H1 (cell line): ENCODE data around the gene TMCC1. TPM values are rescaled to one million over a fixed set of nuclear protein-coding genes. Genes with fewer than 3 reads are reported as not detected.
A peak's percentile ranks its signal among the peaks of the same experiment; 100 is the strongest.

Experiments used
- CTCF ChIA-PET: fragments of 300-600 bp; sonication (Branson Sonifier 250); formaldehyde crosslinking; loops from one replicate; lab custom pipeline; 2021; ENCODE audit not compliant: partially characterized antibody; lab: Charles Lee
- POLR2A ChIA-PET: fragments of 300-600 bp; sonication (Branson Sonifier 250); formaldehyde crosslinking; loops from one replicate; lab custom pipeline; 2021; ENCODE audit warnings: inconsistent platforms; ENCODE audit not compliant: partially characterized antibody; lab: Charles Lee
- DNase-seq, 2 experiments: peaks; one replicate each; pipeline versions ENCODE4 v3.0.0 to v3.0.0-alpha.2; 2010 to 2022; ENCODE audit warnings: low spot score in 2 of 2, low read depth in 1 of 2, mixed read lengths in 1 of 2
- FAIRE-seq: peaks from 2 replicates; lab custom pipeline; 2011; peaks lifted over from hg19 to GRCh38; lab: Jason Lieb, UNC
- H2AFZ ChIP-seq: 2 replicates; pipeline ENCODE4 v1.8.1; 2012; ENCODE audit warnings: low read length, inconsistent platforms
- H2AK5ac ChIP-seq: 2 replicates; pipeline ENCODE4 v1.6.1; 2013; ENCODE audit warnings: low read depth, low read length
- H2BK120ac ChIP-seq: replicated peaks from 2 replicates; pipeline ENCODE3; 2013; ENCODE audit warnings: low read depth, low read length, inconsistent platforms
- H2BK12ac ChIP-seq: 2 replicates; pipeline ENCODE4 v1.6.1; 2013; ENCODE audit warnings: low read depth, low read length
- H2BK15ac ChIP-seq: 2 replicates; pipeline ENCODE4 v1.6.1; 2013; ENCODE audit warnings: low read length
- H2BK20ac ChIP-seq: 2 replicates; pipeline ENCODE4 v1.6.1; 2013; ENCODE audit warnings: low read length
- H2BK5ac ChIP-seq: 2 replicates; pipeline ENCODE4 v1.6.1; 2013; ENCODE audit warnings: low read depth, low read length
- H3K14ac ChIP-seq: 2 replicates; pipeline ENCODE4 v1.6.1; 2013; ENCODE audit warnings: inconsistent platforms; ENCODE audit not compliant: insufficient read length
- H3K18ac ChIP-seq: 2 replicates; pipeline ENCODE4 v1.6.1; 2013; ENCODE audit warnings: low read length; ENCODE audit errors: extremely low read depth
- H3K23ac ChIP-seq: 2 replicates; pipeline ENCODE4 v1.6.1; 2013; ENCODE audit warnings: inconsistent platforms; ENCODE audit not compliant: insufficient read length
- H3K23me2 ChIP-seq: 2 replicates; pipeline ENCODE4 v1.6.1; 2013; ENCODE audit warnings: low read depth, low read length
- H3K27ac ChIP-seq: 2 replicates; pipeline ENCODE4 v1.6.1; 2011; ENCODE audit warnings: low read depth, low read length, inconsistent platforms
- H3K27me3 ChIP-seq, 4 experiments: replicated peaks in 1 of 4; 1 replicate in 1 of 4; 2 replicates in 3 of 4; pipeline versions ENCODE4 v1.6.1 to v1.8.1; 2011 to 2013; ENCODE audit warnings: low read length in 3 of 4, mild to moderate bottlenecking in 3 of 4, inconsistent platforms in 2 of 4, mixed read lengths in 2 of 4, moderate library complexity in 1 of 4; ENCODE audit not compliant: control insufficient read depth in 3 of 4, insufficient read depth in 3 of 4; ENCODE audit errors: extremely low read depth in 1 of 4
- H3K36me3 ChIP-seq, 4 experiments: 2 replicates each; pipeline versions ENCODE4 v1.6.1 to v1.8.1; 2011 to 2013; ENCODE audit warnings: mild to moderate bottlenecking in 4 of 4, low read length in 3 of 4, moderate library complexity in 2 of 4, control low read depth in 1 of 4, inconsistent platforms in 1 of 4; ENCODE audit not compliant: insufficient read depth in 4 of 4, control insufficient read depth in 2 of 4
- H3K4ac ChIP-seq: replicated peaks from 2 replicates; pipeline ENCODE3; 2013; ENCODE audit warnings: low read length, low read depth, mixed read lengths, inconsistent platforms; ENCODE audit not compliant: insufficient read length
- H3K4me1 ChIP-seq, 4 experiments: replicated peaks in 1 of 4; 1 replicate in 1 of 4; 2 replicates in 3 of 4; pipeline versions ENCODE4 v1.6.1 to v1.8.1; 2011 to 2013; ENCODE audit warnings: low read length in 3 of 4, inconsistent platforms in 2 of 4, mixed read lengths in 1 of 4; ENCODE audit not compliant: insufficient read depth in 4 of 4, control insufficient read depth in 3 of 4
- H3K4me2 ChIP-seq, 2 experiments: 2 replicates each; pipeline versions ENCODE4 v1.6.1 to v1.8.1; 2011 to 2013; ENCODE audit warnings: low read depth in 2 of 2, low read length in 2 of 2, control low read depth in 1 of 2, inconsistent platforms in 1 of 2, mild to moderate bottlenecking in 1 of 2; ENCODE audit not compliant: insufficient read depth in 1 of 2
- H3K4me3 ChIP-seq, 4 experiments: fragments of 200-600, 300-600 bp in 1 of 4; sonication (generic), shearing (Covaris generic), sonication (Bioruptor Twin) in 1 of 4; 2 replicates each; pipeline versions ENCODE4 v1.5.1 to v1.8.1; 2011 to 2016; ENCODE audit warnings: low read length in 4 of 4, low read depth in 3 of 4, control low read depth in 2 of 4, inconsistent platforms in 2 of 4, mild to moderate bottlenecking in 2 of 4, mixed read lengths in 1 of 4, moderate library complexity in 1 of 4; ENCODE audit not compliant: insufficient read depth in 2 of 4; ENCODE audit errors: extremely low read depth in 1 of 4
- H3K56ac ChIP-seq: replicated peaks from 2 replicates; pipeline ENCODE3; 2013; ENCODE audit warnings: low read depth, mild to moderate bottlenecking, mixed read lengths, low read length, inconsistent platforms; ENCODE audit not compliant: insufficient read length
- H3K79me1 ChIP-seq: 2 replicates; pipeline ENCODE4 v1.6.1; 2013; ENCODE audit warnings: low read depth, low read length, control low read depth
- H3K79me2 ChIP-seq, 2 experiments: 2 replicates each; pipeline versions ENCODE4 v1.6.1 to v1.8.1; 2012 to 2013; ENCODE audit warnings: low read length in 2 of 2, mild to moderate bottlenecking in 2 of 2, inconsistent platforms in 1 of 2; ENCODE audit not compliant: insufficient read depth in 2 of 2, control insufficient read depth in 1 of 2
- H3K9ac ChIP-seq, 4 experiments: replicated peaks in 1 of 4; 1 replicate in 1 of 4; 2 replicates in 3 of 4; pipeline versions ENCODE4 v1.6.1 to v1.8.1; 2011 to 2013; ENCODE audit warnings: low read depth in 3 of 4, low read length in 3 of 4, control low read depth in 2 of 4, mild to moderate bottlenecking in 2 of 4, moderate library complexity in 2 of 4, inconsistent platforms in 1 of 4; ENCODE audit errors: extremely low read depth in 1 of 4
- H3K9me3 ChIP-seq, 2 experiments: 2 replicates each; pipeline versions ENCODE4 v1.6.1 to v1.8.1; 2012 to 2013; ENCODE audit warnings: mild to moderate bottlenecking in 2 of 2, moderate library complexity in 2 of 2, control low read depth in 1 of 2, inconsistent platforms in 1 of 2, low read depth in 1 of 2, low read length in 1 of 2, mixed read lengths in 1 of 2; ENCODE audit not compliant: insufficient read depth in 2 of 2
- H4K20me1 ChIP-seq, 2 experiments: replicated peaks in 1 of 2; 2 replicates each; pipeline versions ENCODE3 to v1.8.1; 2011 to 2013; ENCODE audit warnings: inconsistent platforms in 2 of 2, low read length in 2 of 2, mild to moderate bottlenecking in 1 of 2; ENCODE audit not compliant: insufficient read depth in 2 of 2, control insufficient read depth in 1 of 2
- H4K5ac ChIP-seq: 2 replicates; pipeline ENCODE4 v1.6.1; 2013; ENCODE audit warnings: low read length, low read depth, mixed read lengths, inconsistent platforms; ENCODE audit not compliant: insufficient read length
- H4K8ac ChIP-seq: 2 replicates; pipeline ENCODE4 v1.8.0; 2013; ENCODE audit warnings: mild to moderate bottlenecking, moderate library complexity, low read length, inconsistent platforms; ENCODE audit not compliant: insufficient read depth; ENCODE audit errors: extremely low read depth
- H4K91ac ChIP-seq: replicated peaks from 2 replicates; pipeline ENCODE3; 2013; ENCODE audit warnings: low read length, mixed read lengths, inconsistent platforms; ENCODE audit not compliant: insufficient read length
- POU5F1 ChIP-seq: IDR thresholded peaks from 2 replicates; pipeline ENCODE4 v1.6.1; 2011; ENCODE audit warnings: low read depth, mild to moderate bottlenecking, low read length, moderate library complexity
- ZNF274 ChIP-seq: IDR thresholded peaks from 2 replicates; pipeline ENCODE4 v1.7.0; 2012; ENCODE audit warnings: low read length, borderline replicate concordance; ENCODE audit errors: extremely low read depth
- WGBS, 2 experiments: shearing (Covaris generic) in 1 of 2; methylation state at CpG; one replicate each; pipeline versions ENCODE4 v1.1.6 to v1.1.7; 2013 to 2015; ENCODE audit warnings: low lambda C conversion rate in 2 of 2, mixed read lengths in 2 of 2, inconsistent platforms in 1 of 2, low coverage in 1 of 2, missing lambda C conversion rate in 1 of 2; ENCODE audit not compliant: insufficient replicate concordance in 2 of 2, insufficient coverage in 1 of 2, insufficient read length in 1 of 2; ENCODE audit errors: extremely low coverage in 1 of 2, missing lambda C conversion rate in 1 of 2; 5-methylcytosine and 5-hydroxymethylcytosine counted together
- polyA plus RNA-seq, 7 experiments: library from polyadenylated mRNA; depleted of rRNA in 3 of 7; stranded (reverse) in 5 of 7; unstranded in 2 of 7; fragments of >200 nt in 5 of 7; fragments of 200-250 nt in 2 of 7; gene quantifications; 1 replicate in 5 of 7; 2 replicates in 1 of 7; 4 replicates in 1 of 7; pipeline versions ENCODE4 v1.2.1 to v1.2.3, GENCODE V29; 2011 to 2013; ENCODE audit warnings: missing spikeins in 2 of 7, mixed read lengths in 2 of 7
- total RNA-seq: library from RNA; stranded (reverse); fragmentation: NEBNext Ultra II Directional; extraction: Animal tissue kit (Norgen Biotek cat#: 25700); gene quantifications from 2 replicates; pipeline ENCODE4 v1.2.1, GENCODE V29; 2021
- TF ChIP-seq, protein P1 (sequence below), 3 experiments: IDR thresholded peaks; 1 replicate in 2 of 3; 2 replicates in 1 of 3; pipeline versions ENCODE4 v1.5.1 to v1.6.1; 2011; ENCODE audit warnings: low read length in 3 of 3, mild to moderate bottlenecking in 3 of 3, inconsistent platforms in 2 of 3, low read depth in 1 of 3, moderate library complexity in 1 of 3; ENCODE audit not compliant: insufficient read depth in 1 of 3; ENCODE audit errors: control extremely low read depth in 1 of 3

Gene TMCC1
- total and polyA plus RNA-seq, 2 of the 8 experiments (the other 6 are each of a cell fraction or from before 2014, with no cell fraction given) = 10.4 to 27.1 TPM

DNA sequence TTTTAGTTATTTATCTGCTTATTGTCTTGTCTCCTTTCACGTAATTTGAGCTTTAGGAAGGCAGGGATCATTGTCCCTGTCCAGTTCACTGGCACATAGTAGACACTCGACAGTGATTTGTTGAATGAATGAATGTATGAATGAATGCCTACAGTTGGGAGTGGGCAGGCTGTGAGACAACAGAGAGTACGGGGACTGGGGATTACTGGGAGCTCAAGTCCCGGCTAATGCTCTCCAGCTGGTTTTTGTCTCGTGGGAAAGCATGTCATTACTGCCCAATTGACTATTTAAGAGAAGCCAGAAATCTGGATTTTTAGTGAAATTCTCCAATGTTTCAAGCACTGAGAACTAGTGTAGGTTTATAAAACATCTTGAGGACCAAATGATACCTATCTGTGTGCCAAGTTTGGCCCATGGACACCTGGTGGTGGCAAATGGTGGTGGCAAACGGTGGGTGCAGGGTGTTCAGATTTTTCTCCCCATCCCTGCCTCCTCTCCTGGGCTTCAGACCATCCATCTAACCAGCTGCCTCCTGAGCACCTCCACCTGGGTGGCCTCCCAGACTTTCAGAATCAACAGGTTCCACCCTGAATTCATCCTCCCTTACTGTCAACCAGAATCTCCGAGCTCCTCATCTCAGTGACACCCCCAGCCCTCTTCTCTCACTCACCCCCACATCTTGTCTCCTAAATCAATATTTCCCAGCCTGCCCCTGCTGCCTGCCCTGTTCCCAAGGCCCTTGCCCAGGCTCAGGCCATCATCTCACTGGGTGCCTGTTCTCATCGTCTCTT lies 44.8 kb upstream of the TMCC1 start:
- no peaks in the 10 kb centered on the region for H3K79me2 ChIP-seq
- no peak overlapping the region for H4K8ac ChIP-seq
- H2AFZ ChIP-seq = no peak overlapping the region
- TF ChIP-seq, protein P1, sequence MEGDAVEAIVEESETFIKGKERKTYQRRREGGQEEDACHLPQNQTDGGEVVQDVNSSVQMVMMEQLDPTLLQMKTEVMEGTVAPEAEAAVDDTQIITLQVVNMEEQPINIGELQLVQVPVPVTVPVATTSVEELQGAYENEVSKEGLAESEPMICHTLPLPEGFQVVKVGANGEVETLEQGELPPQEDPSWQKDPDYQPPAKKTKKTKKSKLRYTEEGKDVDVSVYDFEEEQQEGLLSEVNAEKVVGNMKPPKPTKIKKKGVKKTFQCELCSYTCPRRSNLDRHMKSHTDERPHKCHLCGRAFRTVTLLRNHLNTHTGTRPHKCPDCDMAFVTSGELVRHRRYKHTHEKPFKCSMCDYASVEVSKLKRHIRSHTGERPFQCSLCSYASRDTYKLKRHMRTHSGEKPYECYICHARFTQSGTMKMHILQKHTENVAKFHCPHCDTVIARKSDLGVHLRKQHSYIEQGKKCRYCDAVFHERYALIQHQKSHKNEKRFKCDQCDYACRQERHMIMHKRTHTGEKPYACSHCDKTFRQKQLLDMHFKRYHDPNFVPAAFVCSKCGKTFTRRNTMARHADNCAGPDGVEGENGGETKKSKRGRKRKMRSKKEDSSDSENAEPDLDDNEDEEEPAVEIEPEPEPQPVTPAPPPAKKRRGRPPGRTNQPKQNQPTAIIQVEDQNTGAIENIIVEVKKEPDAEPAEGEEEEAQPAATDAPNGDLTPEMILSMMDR (IDR thresholded peaks at IDR 0.05; ENCODE audit: control extremely low read depth in 1 of 3, insufficient read depth in 1 of 3, low read depth in 1 of 3, low read length in 3 of 3) = peak; percentile 17 to 44 (median 32); a peak in 3 of 4 replicates
- TF ChIP-seq POU5F1 = no peak
- TF ChIP-seq ZNF274 = no peak
- no peak overlapping the region for H4K5ac ChIP-seq
- no peak overlapping the region for H3K27ac ChIP-seq
- no peak overlapping the region for H3K4ac ChIP-seq
- H3K4me2 ChIP-seq = no peak overlapping the region
- no peaks in the 10 kb centered on the region for H3K23me2 ChIP-seq
- H2BK12ac ChIP-seq = no peak overlapping the region
- H3K56ac ChIP-seq = no peak overlapping the region
- no peak overlapping the region for H3K18ac ChIP-seq
- no peak overlapping the region for H4K91ac ChIP-seq
- POLR2A ChIA-PET = interaction anchor here (1.2 kb wide), 1 partner anchor 46 kb away, joined by 3 read pairs; no protein-coding TSS in a partner anchor
- CTCF ChIA-PET = interaction anchor here (0.6 to 6.4 kb wide), 21 partner anchors 9 to 386 kb away, joined by 3 to 99 read pairs (median 3); no protein-coding TSS in a partner anchor
- DNase-seq = no peak
- no peak overlapping the region for H2BK20ac ChIP-seq
- H3K4me3 ChIP-seq = no peak overlapping the region
- no peaks in the 10 kb centered on the region for H3K79me1 ChIP-seq
- H3K4me1 ChIP-seq = peaks cover 0 to 3% (median 0%) of the 10 kb centered on the region in 4 experiments; a peak in 2 of 7 replicates
- no peak overlapping the region for H2BK120ac ChIP-seq
- FAIRE-seq = no peak
- H3K9ac ChIP-seq = no peak overlapping the region
- H3K23ac ChIP-seq = no peak overlapping the region
- H3K36me3 ChIP-seq = no peaks in the 10 kb centered on the region
- H2BK5ac ChIP-seq = no peak overlapping the region
- no peak overlapping the region for H3K14ac ChIP-seq
- 0 out of 7 replicates have a peak, but pooled peaks cover 0 to 5% (median under 1%) of the 10 kb centered on the region in 4 experiments for H3K27me3 ChIP-seq
- H4K20me1 ChIP-seq = no peaks in the 10 kb centered on the region
- 89% methylated on average over 8 of the region's 8 CpGs; no CpG with 5 or more reads in 1 of the 2 experiments for WGBS, 2 experiments
- H2BK15ac ChIP-seq = no peak overlapping the region
- no peak overlapping the region for H2AK5ac ChIP-seq
- H3K9me3 ChIP-seq = no peaks in the 10 kb centered on the region
